T-helper 9 cell (primary cell): ENCODE data around the gene PYDC2.
"Not testable (repeated sequence)": the region's sequence is repeated elsewhere in the genome, so short reads cannot be mapped to it uniquely, and the experiment has no call there.

Experiments
- DNase-seq: peaks from one replicate; pipeline ENCODE4 v3.0.0-alpha.2; 2020

The PYDC2 gene

GRCh38 chr3:191473661-191474198 lies 12.8 kb downstream of the PYDC2 start:
- DNase-seq = no peak

GRCh38 chr3:191476066-191476772 lies 15.3 kb downstream of the PYDC2 start:
- DNase-seq = no peak

- not testable (repeated sequence) for DNase-seq
Observed at GRCh38 chr3:191483994-191484393, 23.0 kb downstream of the PYDC2 start.

- no peak for DNase-seq
Observed at GRCh38 chr3:191484461-191484860, 23.5 kb downstream of the PYDC2 start.

GRCh38 chr3:191492601-191493000 lies 31.6 kb downstream of the PYDC2 start:
- no peak for DNase-seq

GRCh38 chr3:191493336-191493735 lies 32.4 kb downstream of the PYDC2 start:
- no peak for DNase-seq

GRCh38 chr3:191499307-191500080 lies 38.5 kb downstream of the PYDC2 start:
- DNase-seq = no peak

GRCh38 chr3:191500892-191501291 lies 39.9 kb downstream of the PYDC2 start:
- DNase-seq = no peak

GRCh38 chr3:191502583-191502982 lies 41.6 kb downstream of the PYDC2 start:
- no peak for DNase-seq

- no peak for DNase-seq
Observed at GRCh38 chr3:191509078-191509477, 48.1 kb downstream of the PYDC2 start.
